HG03159 (cell line): ENCODE data around the gene SYNJ2.

Source experiments
- ATAC-seq: cut with Tn5 transposase; IDR thresholded peaks from one replicate; pipeline ENCODE4 v1.9.1; 2021; ENCODE audit warnings: mild to moderate bottlenecking, moderate library complexity; ENCODE audit not compliant: unreplicated experiment

SYNJ2 gene

GRCh38 chr6:158040804-158041347 lies 59.2 kb downstream of the SYNJ2 start:
- no peak for ATAC-seq

- no peak for ATAC-seq
Measured at GRCh38 chr6:158041370-158041769, 59.7 kb downstream of the SYNJ2 start.

- no peak for ATAC-seq
Measured at GRCh38 chr6:158041788-158042187, 60.1 kb downstream of the SYNJ2 start.

- ATAC-seq = no peak
Measured at GRCh38 chr6:158042245-158042798, 60.7 kb downstream of the SYNJ2 start.

GRCh38 chr6:158043008-158043407 lies 61.3 kb downstream of the SYNJ2 start:
- ATAC-seq = no peak

GRCh38 chr6:158043586-158044524 lies 62.2 kb downstream of the SYNJ2 start:
- no peak for ATAC-seq

GRCh38 chr6:158044525-158044888 lies 62.8 kb downstream of the SYNJ2 start:
- ATAC-seq = no peak

GRCh38 chr6:158046201-158047126 lies 64.8 kb downstream of the SYNJ2 start:
- ATAC-seq = no peak

GRCh38 chr6:158047127-158047518 lies 65.5 kb downstream of the SYNJ2 start:
- no peak for ATAC-seq

- no peak for ATAC-seq
Measured at GRCh38 chr6:158047563-158048323, 66.1 kb downstream of the SYNJ2 start.

- no peak for ATAC-seq
Measured at GRCh38 chr6:158048589-158048988, 66.9 kb downstream of the SYNJ2 start.

GRCh38 chr6:158049055-158050028 lies 67.7 kb downstream of the SYNJ2 start:
- ATAC-seq = no peak

GRCh38 chr6:158050107-158050735 lies 68.6 kb downstream of the SYNJ2 start:
- no peak for ATAC-seq

- ATAC-seq = no peak
Measured at GRCh38 chr6:158050955-158051354, 69.3 kb downstream of the SYNJ2 start.

- no peak for ATAC-seq
Measured at GRCh38 chr6:158051968-158052367, 70.3 kb downstream of the SYNJ2 start.

- ATAC-seq = no peak
Measured at GRCh38 chr6:158053377-158054313, 72.0 kb downstream of the SYNJ2 start.

- ATAC-seq = no peak
Measured at GRCh38 chr6:158056355-158056754, 74.7 kb downstream of the SYNJ2 start.

GRCh38 chr6:158056804-158057203 lies 75.1 kb downstream of the SYNJ2 start:
- no peak for ATAC-seq
